Endodermal cell (in vitro differentiated cells): ENCODE data around the gene IGSF22. TPM values are rescaled to one million over a fixed set of nuclear protein-coding genes. Genes with fewer than 3 reads are reported as not detected.

Experiments used
- DNase-seq: peaks from one replicate; pipeline ENCODE4 v3.0.0-alpha.2; 2017
- H3K27ac ChIP-seq: 2 replicates; pipeline ENCODE4 v1.5.1; 2013; ENCODE audit warnings: mild to moderate bottlenecking, low read depth, low read length, moderate library complexity
- H3K27me3 ChIP-seq: 2 replicates; pipeline ENCODE4 v1.6.1; 2013; ENCODE audit warnings: mild to moderate bottlenecking, low read length, moderate library complexity; ENCODE audit not compliant: insufficient read depth, control insufficient read depth, poor library complexity, severe bottlenecking
- H3K36me3 ChIP-seq: 2 replicates; pipeline ENCODE4 v1.7.0; 2013; ENCODE audit warnings: mild to moderate bottlenecking, low read length, moderate library complexity; ENCODE audit not compliant: control insufficient read depth, insufficient read depth
- H3K4me1 ChIP-seq: one replicate; pipeline ENCODE4 v1.7.0; 2013; ENCODE audit warnings: low read length; ENCODE audit not compliant: control insufficient read depth, insufficient read depth
- H3K4me3 ChIP-seq: 2 replicates; pipeline ENCODE4 v1.5.1; 2013; ENCODE audit warnings: mild to moderate bottlenecking, low read length, moderate library complexity
- H3K9ac ChIP-seq: 2 replicates; pipeline ENCODE4 v1.6.1; 2013; ENCODE audit warnings: mild to moderate bottlenecking, low read length, moderate library complexity; ENCODE audit not compliant: poor library complexity, severe bottlenecking; ENCODE audit errors: extremely low read depth
- H3K9me3 ChIP-seq: 2 replicates; pipeline ENCODE4 v1.6.1; 2013; ENCODE audit warnings: mild to moderate bottlenecking, low read length, moderate library complexity; ENCODE audit not compliant: control insufficient read depth
- H3K27ac Mint-ChIP-seq: 2 replicates; pipeline ENCODE4 v1.8.0; 2020; ENCODE audit warnings: mixed read lengths
- H3K27me3 Mint-ChIP-seq: 2 replicates; pipeline ENCODE4 v1.8.0; 2021; ENCODE audit warnings: mild to moderate bottlenecking, mixed read lengths; ENCODE audit not compliant: insufficient read depth
- H3K36me3 Mint-ChIP-seq: 2 replicates; pipeline ENCODE4 v1.8.0; 2020; ENCODE audit warnings: low read depth, mixed read lengths
- H3K4me1 Mint-ChIP-seq: 2 replicates; pipeline ENCODE4 v1.8.0; 2020; ENCODE audit warnings: mixed read lengths
- H3K4me3 Mint-ChIP-seq: 2 replicates; pipeline ENCODE4 v1.8.0; 2020; ENCODE audit warnings: mild to moderate bottlenecking, moderate library complexity, mixed read lengths
- H3K9me3 Mint-ChIP-seq: 2 replicates; pipeline ENCODE4 v1.8.0; 2020; ENCODE audit warnings: mild to moderate bottlenecking, mixed read lengths
- CTCF ChIP-seq: fragments of 200-600 bp; sonication (generic); conservative IDR thresholded peaks from 2 replicates; pipeline ENCODE4 v1.5.0; 2021; ENCODE audit warnings: antibody characterized with exemption, mild to moderate bottlenecking
- WGBS, 2 experiments: methylation state at CpG; one replicate each; pipeline versions ENCODE4 v1.1.5 to v1.1.7; 2013; ENCODE audit warnings: missing lambda C conversion rate in 2 of 2, mixed read lengths in 1 of 2; ENCODE audit not compliant: insufficient coverage in 1 of 2, insufficient read length in 1 of 2; 5-methylcytosine and 5-hydroxymethylcytosine counted together
- total RNA-seq, 2 donors: library from RNA; stranded (reverse); fragmentation: NEBNext Ultra II Directional in 1 of 2; extraction: Animal tissue kit (Norgen Biotek cat#: 25700) in 1 of 2; gene quantifications; 2 replicates in 1 of 2; 3 replicates in 1 of 2; pipeline ENCODE4 v1.2.1, GENCODE V29; 2021

The IGSF22 gene
- total RNA-seq, 2 donors from 2014 or later: 0.22 to 1.6 TPM

- TF ChIP-seq CTCF: no peak
- Mint-ChIP-seq H3K27ac (no peak overlapping the region), H3K4me1 (peaks cover 2% of the 10 kb centered on the region), H3K4me3 (no peak overlapping the region), H3K36me3 (no peaks in the 10 kb centered on the region), H3K27me3 (peaks cover 69% of the 10 kb centered on the region), H3K9me3 (no peaks in the 10 kb centered on the region)
- no peak overlapping the region for H3K27ac ChIP-seq
- H3K9ac ChIP-seq: no peak overlapping the region
- no peak overlapping the region for H3K4me3 ChIP-seq
- WGBS, 2 experiments: 92% methylated on average over 24 to 26 of the region's 26 CpGs
- peaks cover 63% of the 10 kb centered on the region for H3K27me3 ChIP-seq
- no peaks in the 10 kb centered on the region for H3K36me3 ChIP-seq
- no peaks in the 10 kb centered on the region for H3K9me3 ChIP-seq
- peaks cover 7% of the 10 kb centered on the region for H3K4me1 ChIP-seq
- DNase-seq: no peak
These were observed 12.1 kb downstream of the IGSF22 start for GRCh38 chr11:18713646-18714442.

- Histone ChIP-seq H3K36me3 (no peaks in the 10 kb centered on the region), H3K4me1 (peaks cover 18% of the 10 kb centered on the region), H3K9me3 (no peaks in the 10 kb centered on the region), H3K27me3 (peaks cover 31% of the 10 kb centered on the region), H3K27ac (no peak overlapping the region), H3K9ac (no peak overlapping the region), H3K4me3 (no peak overlapping the region)
- Mint-ChIP-seq H3K36me3 (no peaks in the 10 kb centered on the region), H3K27me3 (peaks cover 49% of the 10 kb centered on the region), H3K4me1 (peaks cover 17% of the 10 kb centered on the region), H3K9me3 (no peaks in the 10 kb centered on the region), H3K27ac (no peak overlapping the region), H3K4me3 (no peak overlapping the region)
- no peak for TF ChIP-seq CTCF
- DNase-seq: no peak
- WGBS, 2 experiments: 71 to 89% methylated on average over 2 to 5 of the region's 5 CpGs
These were observed 15.4 kb downstream of the IGSF22 start for GRCh38 chr11:18710545-18710944.

- Histone ChIP-seq H3K9me3 (no peaks in the 10 kb centered on the region), H3K27me3 (peaks cover 21% of the 10 kb centered on the region), H3K27ac (no peak overlapping the region), H3K36me3 (no peaks in the 10 kb centered on the region), H3K4me3 (no peak overlapping the region), H3K4me1 (peaks cover 24% of the 10 kb centered on the region), H3K9ac (no peak overlapping the region)
- Mint-ChIP-seq H3K36me3 (no peaks in the 10 kb centered on the region), H3K9me3 (no peaks in the 10 kb centered on the region), H3K4me3 (no peak overlapping the region), H3K27ac (no peak overlapping the region), H3K27me3 (peaks cover 37% of the 10 kb centered on the region), H3K4me1 (peaks cover 28% of the 10 kb centered on the region)
- no peak for TF ChIP-seq CTCF
- no peak for DNase-seq
- 83 to 100% methylated on average over 2 to 4 of the region's 4 CpGs for WGBS, 2 experiments
These were observed 16.6 kb downstream of the IGSF22 start for GRCh38 chr11:18709414-18709813.
